Adrenal gland (tissue), 5 donors: ENCODE results near the gene OVOL2.

ENCODE experiments used
- CTCF ChIP-seq, 6 experiments: fragments of 450-650 bp in 4 of 6; fragments of 200-600 bp in 2 of 6; sonication (generic) in 1 of 6; IDR thresholded peaks; 1 replicate in 5 of 6; 2 replicates in 1 of 6; pipeline versions ENCODE4 v1.5.1 to v1.8.0; 2016 to 2021; ENCODE audit warnings: antibody characterized with exemption in 6 of 6, mild to moderate bottlenecking in 2 of 6, moderate library complexity in 1 of 6
- POLR2A ChIP-seq, 2 donors: fragments of 450-650 bp; IDR thresholded peaks; one replicate each; pipeline ENCODE4 v1.6.1; 2017; ENCODE audit warnings: antibody characterized with exemption in 2 of 2, mild to moderate bottlenecking in 2 of 2, moderate library complexity in 1 of 2
- donor health status: DM: no; HTN: no; CAD: no.

- TF ChIP-seq CTCF (IDR thresholded peaks at IDR 0.05), result no peak
- TF ChIP-seq POLR2A (IDR thresholded peaks at IDR 0.05), result no peak
Observed at GRCh38 chr20:18031050-18031449, 26.7 kb downstream of the OVOL2 start.
